HG02571 (cell line): Measurements from ENCODE around the gene MLN.
"Not testable (repeated sequence)": the region's sequence is repeated elsewhere in the genome, so short reads cannot be mapped to it uniquely, and the experiment has no call there.

ENCODE experiments used
- ATAC-seq: cut with Tn5 transposase; IDR thresholded peaks from one replicate; pipeline ENCODE4 v1.9.1; 2021; ENCODE audit warnings: mild to moderate bottlenecking, moderate library complexity; ENCODE audit not compliant: unreplicated experiment

Gene MLN

DNA sequence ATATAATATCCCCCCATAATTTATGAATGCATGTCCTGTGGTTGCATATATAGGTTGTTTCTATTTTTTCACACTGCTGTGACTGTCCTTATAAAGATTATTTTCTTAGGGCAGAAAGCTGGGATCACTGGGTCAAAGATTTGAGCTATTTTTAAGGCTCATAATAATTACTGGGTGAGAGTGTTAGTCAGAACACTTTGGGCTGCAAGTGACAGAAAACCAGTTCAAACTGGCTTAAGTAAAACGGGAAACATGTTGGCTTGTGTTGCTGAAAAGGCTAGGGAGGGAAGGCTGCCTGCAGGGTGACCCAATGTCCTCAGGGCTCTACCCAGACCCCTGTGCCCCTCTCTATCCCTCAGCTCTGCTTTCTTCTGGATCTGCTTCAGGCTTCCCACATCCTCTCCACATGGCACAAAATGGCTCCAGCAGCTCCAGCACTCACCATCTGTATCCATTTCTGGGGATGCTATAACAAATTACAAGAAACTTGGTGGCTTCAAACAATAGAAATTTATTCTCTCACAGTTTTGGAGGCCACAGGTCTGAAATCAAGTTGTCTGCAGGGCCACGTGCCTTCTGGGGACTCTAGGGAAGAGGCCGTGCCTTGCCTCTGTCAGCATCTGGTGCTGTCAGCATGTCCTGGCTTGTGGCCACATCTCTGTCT is 33.1 kb upstream of the MLN start:
- no peak for ATAC-seq

DNA sequence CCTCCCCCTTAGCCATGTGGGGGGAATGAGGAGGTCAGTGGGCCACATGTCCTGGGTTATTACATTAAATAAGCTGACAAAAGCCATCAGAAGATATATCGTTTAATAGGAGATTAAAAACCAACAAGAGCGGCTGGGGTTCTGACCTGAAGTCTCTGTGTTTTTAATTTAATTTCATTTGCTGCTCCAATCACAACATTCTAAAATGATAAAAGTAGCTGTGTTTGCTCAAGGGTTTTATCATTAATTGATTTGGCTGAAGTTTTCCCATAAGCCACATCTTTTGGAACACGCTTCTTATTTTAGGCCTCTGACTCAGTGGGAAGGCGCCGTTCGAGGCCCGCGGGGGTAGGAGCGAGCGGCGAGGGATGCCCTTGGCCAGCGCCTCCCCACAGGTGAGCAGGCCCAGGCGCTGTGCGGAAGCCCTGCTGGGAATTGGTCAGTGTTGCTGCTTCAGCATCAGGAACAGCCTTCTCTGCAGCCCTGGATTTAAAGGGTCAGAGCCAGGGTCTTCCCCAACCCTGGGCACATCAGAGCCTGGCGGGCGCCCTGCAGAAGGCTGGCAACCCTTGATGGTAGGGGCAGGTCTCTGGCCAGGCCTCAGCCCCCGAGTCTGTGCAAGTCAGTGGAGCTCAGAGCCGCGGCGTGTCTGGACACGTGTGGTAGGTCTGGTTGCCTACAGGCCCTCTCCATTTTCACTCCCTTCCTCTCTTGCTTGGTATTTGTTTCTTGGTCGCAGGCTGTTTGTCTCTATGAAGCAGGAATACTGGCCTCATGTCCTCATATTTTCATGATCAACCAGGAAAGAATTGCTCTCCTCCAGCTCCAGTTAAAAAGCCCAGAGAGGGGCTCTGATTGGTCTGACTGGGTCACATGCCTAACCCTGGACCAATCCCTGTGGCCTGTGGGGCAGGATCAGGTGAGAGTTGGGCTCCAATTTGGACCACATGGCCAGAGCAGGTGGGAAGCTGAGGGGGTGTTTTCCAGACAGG is 30.9 kb upstream of the MLN start:
- no peak for ATAC-seq

DNA sequence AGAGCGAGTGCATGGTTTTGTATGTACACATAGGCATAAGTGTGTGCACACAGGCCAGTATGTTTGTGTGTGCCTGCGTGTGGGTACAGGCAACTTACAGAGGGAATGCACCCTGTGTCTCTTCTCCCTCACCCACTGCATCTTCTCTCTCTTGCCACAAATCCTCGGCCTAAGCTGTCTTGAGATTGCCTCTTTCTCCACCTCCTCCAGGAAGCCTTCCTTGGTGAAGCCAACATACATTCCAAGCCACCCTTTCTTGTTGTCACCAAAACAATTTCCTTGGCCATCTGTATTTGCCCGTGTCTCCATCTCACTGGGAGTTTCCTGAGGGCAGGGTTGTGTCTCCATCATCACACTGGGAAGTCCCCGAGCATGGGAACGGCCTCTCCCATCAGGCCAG is 29.8 kb upstream of the MLN start:
- no peak for ATAC-seq

DNA sequence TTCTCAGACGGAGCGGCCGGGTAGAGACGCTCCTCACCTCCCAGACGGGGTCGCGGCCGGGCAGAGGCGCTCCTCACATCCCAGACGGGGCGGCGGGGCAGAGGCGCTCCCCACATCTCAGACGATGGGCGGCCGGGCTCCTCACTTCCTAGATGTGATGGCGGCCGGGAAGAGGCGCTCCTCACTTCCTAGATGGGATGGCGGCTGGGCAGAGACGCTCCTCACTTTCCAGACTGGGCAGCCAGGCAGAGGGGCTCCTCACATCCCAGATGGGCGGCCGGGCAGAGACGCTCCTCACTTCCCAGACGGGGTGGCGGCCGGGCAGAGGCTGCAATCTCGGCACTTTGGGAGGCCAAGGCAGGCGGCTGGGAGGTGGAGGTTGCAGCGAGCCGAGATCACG is 29.0 kb upstream of the MLN start:
- not testable (repeated sequence) for ATAC-seq

DNA sequence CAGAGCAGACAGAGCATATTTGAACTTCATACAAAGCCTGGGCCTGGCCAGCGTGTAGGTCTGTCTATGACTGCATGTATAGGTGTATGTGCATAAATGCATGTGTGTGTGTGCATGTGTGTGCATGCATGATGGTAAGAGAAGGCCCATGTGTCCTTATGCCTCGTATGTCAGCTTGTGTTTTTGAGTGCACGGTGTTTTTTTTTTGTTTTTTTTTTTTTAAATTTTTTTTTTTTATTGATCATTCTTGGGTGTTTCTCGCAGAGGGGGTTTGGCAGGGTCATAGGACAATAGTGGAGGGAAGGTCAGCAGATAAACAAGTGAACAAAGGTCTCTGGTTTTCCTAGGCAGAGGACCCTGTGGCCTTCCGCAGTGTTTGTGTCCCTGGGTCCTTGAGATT is 27.9 kb upstream of the MLN start:
- not testable (repeated sequence) for ATAC-seq

DNA sequence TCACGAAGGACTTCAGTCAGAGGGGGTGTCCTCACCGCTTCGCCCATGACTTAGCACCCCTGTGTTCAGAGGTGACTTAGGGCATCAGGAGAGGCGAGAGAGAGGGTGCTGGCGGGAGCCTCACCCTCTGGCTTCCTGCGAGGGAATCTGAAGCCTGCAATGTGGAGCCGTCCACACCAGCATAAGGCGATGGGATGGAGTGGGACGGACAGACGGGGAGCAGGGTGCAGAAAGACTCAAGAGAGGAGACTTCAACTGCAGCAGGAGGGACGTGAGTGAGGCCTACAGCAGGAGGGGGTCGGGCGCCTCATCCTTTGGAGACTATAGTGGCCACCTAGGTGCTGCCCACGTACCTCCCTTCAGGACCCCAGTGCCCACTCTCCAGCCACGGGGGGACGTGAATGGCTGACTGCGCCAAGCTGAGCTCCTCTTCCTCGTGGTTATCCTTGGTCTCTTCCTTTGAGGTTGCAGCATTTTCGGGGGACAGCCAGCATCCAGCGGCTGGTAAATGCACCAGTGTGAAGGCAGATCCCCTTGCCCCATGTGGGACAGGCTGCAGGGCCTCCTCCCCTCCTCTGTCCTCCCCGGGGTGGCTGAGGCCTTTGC is 26.9 kb upstream of the MLN start:
- ATAC-seq = no peak

DNA sequence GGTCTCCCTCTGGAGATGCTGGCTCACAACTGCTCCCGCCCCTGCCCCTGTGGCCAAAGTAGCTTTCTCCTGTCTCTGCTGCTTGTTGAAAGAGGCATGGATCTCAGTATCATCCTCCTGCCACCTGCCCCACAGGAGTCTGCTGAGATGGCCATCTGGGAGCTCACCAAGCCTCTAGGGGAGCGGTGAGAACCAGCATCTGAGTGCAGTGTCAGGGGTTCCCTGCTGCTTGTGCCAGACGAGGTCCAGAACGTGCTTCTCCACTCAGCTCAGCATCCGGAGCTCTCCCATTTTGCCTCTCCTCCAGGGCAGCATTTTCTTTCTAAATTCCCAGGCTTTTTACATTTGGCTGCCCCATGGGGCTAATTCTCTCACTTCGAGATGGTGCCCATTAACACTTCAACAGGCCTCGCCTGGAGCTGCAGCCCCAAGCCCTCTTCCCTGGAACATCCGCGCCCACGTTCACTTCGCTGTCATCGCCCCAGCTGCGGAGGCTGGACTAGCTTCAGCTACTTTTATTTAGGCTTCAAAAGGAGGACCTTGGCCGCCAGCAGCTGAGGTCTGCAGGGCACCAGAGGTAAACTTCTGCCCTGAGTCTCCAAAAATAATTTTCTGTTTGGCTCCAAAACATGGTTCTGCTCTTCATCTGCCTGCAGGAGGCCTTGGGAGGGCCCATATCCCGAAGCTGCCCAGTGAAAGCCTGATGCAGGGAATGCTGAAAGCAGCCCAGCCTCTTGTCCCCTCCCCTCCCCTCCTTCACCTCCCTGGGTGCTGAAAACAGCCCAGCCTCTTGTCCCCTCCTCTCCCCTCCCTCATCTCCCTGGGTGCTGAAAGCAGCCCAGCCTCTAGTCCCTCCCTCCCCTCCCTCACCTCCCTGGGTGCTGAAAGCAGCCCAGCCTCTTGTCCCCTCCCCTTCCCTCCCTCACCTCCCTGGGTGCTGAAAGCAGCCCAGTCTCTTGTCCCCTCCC is 25.2 kb upstream of the MLN start:
- no peak for ATAC-seq

DNA sequence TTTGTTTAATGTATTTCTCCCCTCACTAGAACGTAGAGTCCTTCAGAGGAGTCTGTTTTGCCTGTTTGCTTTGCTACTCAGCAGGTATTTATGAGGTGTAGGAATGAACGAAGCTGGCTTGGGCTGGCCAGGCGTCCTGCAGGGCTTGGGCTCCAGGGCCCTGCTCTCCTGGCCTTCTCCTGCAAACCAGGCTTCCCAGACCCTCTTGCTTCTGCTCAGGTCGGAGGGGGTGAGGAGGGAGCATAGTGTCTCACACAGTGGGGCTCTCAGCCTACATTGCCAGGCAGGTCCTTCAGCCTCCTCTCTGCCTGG is 24.6 kb upstream of the MLN start:
- no peak for ATAC-seq

DNA sequence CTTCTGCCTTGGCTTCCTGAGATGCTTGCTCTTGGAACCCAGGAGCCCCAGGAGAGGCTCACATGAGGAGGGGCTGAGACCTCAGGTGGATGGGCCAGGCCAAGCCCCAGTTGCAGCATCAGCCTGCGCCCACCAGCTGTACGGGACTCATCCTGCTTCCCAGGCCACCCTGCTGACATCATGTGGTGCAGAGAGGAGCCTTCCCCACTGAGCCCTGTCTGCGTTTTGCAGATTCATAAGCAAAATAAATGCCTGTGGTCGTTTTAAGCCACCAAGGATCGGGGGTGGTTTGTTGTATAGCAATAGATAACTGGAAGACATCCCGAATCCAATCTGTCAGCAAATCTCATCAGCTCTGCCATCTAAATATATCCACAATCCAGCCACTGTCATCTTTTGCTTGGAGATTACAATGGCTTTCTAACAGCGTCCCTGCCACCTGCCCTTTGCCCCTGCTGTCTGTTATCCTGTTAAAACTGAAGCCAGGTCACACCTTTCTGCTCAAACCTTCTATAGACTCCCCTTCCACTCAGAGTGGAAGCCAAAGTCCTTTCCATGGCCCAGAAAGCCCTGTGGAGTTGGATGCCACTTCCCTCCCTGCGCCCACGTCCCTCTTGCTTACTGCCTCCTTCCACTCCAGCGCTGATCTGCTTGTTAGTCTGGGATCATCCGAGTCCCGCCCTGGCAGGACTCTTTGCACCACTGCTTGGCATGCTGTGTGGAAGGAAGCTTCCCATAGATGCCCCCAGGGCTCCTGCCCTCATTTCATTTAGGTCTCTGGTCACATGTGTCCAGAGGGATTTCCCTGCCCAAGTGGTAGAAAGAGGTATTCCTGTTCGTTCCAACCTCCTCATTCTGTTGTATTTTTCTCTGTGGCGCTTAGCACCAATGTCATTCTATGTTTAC is 24.0 kb upstream of the MLN start:
- no peak for ATAC-seq

DNA sequence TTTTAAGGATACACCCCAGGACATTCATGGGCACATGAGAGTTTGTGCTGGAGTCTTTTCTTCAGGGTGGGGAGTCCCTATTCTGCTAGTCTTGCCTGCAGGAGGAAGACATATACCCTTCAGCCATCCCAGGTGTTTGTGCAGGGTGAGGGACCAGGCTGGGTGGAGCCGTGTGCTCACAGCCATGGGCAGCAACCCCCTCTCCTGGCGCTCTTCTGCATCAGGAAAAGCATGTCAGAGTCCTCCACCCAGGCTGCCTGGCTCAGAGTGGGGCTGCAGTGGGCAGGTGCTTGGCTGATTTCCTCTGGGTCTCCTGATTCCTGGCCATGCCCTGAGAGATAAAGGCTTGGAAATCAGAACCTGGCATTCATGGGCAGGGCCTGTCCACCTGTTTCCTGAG is 22.7 kb upstream of the MLN start:
- ATAC-seq = no peak

DNA sequence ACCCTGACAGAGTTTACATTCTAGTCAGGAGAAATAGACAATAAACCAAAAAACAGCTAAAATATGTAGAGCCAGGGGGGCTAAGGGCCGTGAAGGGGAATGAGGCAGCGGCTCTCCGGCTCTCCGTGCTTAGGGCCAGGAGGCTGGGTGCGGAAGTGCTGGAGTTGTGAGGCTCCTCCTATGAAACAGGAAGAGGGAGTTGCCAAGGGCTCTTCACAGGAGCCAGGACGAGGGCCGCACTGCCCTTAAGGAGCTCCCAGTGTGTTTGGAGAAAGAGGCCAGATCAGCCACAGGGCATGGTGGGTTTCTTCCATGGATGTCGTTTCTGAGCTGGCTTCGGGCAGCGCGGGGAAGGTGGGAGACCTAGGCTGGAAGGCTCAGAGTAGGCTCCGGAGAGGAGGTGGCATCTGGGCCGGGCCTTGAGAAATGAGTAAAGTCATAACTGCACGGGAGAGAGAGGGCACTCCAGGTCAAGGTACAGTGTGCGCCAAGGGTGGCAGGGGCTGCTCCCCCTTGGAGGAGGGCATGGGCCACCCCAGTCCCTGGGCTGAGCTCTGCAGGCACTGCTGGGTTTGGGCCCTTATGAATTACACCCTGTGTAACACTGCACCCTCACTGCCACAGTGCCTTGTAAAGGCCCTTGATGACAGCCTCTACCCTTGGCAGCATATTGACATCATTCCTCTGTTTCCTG is 20.8 kb upstream of the MLN start:
- ATAC-seq = no peak

DNA sequence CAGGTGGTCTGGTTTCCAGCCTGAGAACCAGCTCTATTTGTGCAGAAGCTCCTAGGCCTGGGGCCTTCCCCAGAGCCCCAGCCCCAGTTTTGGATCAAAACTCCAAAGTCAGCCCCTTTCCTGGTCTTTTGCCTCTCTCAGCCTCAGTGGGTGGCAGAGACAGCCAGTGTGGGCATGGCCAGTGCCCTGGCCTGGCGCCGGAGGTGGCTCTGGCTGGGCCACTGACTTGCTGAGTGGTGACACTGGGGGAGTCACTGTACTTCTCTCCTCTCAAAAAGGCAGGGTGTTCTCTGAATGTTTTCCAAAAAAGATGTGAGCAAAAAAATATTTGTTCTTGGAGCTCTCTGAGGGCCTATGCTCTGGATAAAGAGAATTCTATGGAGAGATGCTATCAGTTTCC is 20.0 kb upstream of the MLN start:
- no peak for ATAC-seq

DNA sequence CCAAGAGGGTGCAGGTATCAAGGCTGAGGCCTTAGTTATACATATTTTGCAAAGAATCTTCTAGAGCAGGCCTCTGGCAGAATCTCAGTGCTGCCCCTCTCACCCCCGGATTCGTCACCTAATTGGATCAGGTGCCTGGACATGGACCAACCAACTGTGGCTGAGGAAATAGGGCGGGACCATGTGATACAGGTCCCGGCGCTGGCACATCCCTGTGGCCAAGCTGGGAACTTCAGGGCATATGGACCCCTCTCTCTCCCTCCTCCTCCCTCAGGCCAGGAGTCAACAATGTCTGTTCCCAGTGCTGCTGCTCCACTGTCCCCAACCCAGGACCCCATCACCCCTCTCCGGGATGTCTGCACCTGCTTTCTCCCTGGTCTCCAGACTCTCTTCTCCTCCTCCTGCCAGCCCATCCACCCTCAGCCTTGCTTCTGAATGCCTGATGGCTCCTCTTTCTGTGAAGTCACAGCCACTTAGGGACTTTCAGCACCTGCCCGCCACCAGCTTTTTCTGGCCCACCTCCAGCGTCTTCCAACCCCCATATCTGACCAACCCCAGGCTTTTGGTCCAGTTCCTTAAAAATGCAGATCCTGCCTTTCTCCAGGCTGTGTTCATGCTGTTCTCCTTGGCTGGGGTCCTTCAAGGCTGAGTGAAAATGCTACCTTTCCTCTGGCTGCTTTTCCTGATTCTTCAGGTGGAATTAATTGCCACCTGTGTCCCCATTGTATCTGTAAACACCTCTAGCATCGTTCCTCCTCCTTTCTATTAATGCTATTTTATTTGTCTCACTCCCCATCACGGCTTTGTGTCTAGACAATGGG is 19.0 kb upstream of the MLN start:
- no peak for ATAC-seq

DNA sequence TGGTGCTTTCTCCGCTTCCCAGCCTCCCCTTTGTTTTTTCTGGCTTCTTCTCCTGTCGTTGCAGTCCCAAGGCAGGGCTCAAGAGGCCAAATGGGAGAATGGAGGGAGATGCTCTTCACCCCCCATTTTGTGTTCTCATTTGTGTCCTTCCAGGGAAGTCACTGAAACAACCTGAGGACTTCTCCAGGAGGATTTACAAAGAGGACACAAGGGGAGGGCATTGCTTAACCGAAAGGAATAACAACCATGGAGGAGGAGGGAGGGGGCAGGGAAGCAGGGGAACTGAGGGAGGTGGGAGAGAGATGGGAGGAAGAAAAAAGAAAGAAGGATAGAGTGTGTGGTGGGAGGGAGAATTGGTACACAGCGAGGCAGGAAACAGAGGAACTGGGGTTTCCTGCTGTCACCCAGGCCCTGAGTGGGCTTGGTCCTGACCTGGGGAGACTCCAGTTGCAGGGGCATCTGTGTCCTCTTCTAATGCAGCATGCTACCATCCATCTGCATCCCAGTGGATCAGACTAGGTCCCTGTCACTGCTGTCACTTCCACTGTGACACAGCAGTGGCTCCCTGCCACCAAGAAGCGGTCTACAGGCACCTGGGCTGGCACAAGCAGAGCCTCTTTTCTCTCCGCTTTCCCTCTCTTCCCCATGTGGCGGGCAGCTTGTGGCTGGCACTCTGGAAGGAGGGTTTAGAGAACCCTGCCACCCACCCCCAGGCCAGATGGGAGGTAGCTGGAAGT is 17.1 kb upstream of the MLN start:
- no peak for ATAC-seq

DNA sequence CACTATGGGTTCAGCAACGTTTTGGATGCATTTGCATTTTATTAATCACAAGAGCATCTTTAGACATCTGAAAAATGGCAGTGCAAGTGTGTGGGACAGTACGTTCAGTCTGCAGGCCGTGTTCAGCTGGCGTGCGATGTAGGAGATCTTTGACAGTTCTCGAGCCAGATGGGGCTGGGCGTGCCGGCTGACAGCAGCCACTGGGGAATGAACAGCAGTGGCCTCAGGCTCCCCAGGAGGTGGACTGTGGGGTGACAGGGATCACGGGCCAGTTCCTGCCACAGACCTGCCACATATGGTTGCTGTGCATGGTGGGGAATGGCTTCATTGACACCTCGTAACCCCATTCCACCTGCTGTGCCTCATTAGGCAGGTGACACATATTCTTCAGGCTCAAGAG is 16.4 kb upstream of the MLN start:
- no peak for ATAC-seq

DNA sequence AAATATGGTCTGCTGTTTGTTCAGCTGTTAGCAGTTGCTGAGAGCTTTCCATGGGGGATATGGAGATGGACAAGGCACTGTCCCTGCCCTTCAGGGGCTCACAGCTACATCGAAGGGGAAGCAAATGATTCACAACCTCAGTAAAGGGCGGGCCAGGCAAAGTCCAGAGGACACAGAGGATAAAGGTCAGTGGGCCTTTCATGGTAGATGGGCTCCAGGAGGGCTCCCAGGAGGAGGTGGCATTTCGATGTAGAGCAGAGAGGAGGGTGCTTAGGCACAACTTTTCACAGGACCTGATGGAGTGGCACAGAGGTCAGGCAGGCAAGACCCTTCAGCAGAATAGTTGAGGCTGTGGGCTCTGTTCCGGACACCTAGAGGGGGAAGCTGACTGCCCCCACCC is 15.2 kb upstream of the MLN start:
- no peak for ATAC-seq

DNA sequence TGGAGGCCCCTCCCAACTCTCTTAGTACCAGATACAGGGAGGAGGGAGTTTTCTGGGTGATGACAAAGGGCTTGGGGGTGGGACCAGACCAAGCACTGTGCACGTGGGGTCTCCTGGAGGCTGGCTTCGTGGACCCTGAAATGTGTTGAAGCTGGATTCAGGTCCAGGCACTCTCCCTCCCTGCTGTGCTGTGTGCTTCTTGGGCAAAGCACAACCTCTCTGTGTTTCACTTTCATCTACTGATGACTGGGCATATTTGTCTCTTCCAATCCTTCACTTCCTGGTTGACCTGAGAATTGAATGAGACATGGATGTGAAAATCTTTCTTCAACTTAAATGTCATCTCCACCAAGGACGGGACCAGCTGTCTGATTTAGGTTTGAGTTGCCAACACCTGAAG is 14.5 kb upstream of the MLN start:
- no peak for ATAC-seq

DNA sequence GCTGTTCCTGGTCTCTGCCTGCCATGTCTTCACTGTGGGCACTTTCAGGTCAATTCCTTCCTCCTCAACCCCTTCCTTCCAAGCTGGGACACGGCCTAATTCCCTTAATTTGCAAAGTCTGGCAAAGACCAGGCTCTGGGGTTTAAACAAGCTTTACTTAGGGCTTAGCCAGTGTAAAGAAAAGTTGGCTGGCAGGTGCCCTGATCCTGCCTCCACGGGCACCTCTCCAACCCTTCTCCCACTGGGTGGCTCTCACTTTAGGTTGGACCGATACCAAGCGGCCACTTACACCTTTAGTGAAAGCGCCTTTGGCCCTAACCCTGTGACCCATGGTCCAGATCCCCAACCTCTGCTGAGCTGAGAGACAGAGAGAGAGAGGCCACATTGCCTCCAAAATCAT is 13.7 kb upstream of the MLN start:
- no peak for ATAC-seq
